Smooth muscle cell (in vitro differentiated cells): Measurements from ENCODE around the gene CUTA. TPM values are rescaled to one million over a fixed set of nuclear protein-coding genes. Genes with fewer than 3 reads are reported as not detected.
A peak's percentile ranks its signal among the peaks of the same experiment; 100 is the strongest.

Source experiments
- DNase-seq: peaks from one replicate; lab custom pipeline; 2025; ENCODE audit not compliant: unreplicated experiment; lab: John Stamatoyannopoulos, UW
- H2AFZ ChIP-seq: fragments of 200-600 bp; sonication (generic); 2 replicates; pipeline ENCODE4 v1.6.0; 2016; ENCODE audit warnings: antibody characterized with exemption, low read depth, mild to moderate bottlenecking
- H3F3A ChIP-seq: fragments of 200-600 bp; sonication (generic); 2 replicates; pipeline ENCODE4 v1.6.0; 2017; ENCODE audit warnings: antibody characterized with exemption, low read depth
- H3K27ac ChIP-seq: fragments of 200-600 bp; sonication (generic); 2 replicates; pipeline ENCODE4 v1.5.1; 2016; ENCODE audit warnings: low read depth, mild to moderate bottlenecking
- H3K27me3 ChIP-seq: fragments of 200-600 bp; sonication (generic); 2 replicates; pipeline ENCODE4 v1.6.1; 2016; ENCODE audit warnings: low read depth, mild to moderate bottlenecking
- H3K36me3 ChIP-seq: fragments of 200-600 bp; sonication (generic); 2 replicates; pipeline ENCODE4 v1.5.1; 2016; ENCODE audit warnings: low read depth
- H3K4me1 ChIP-seq: fragments of 200-600 bp; sonication (generic); 2 replicates; pipeline ENCODE4 v1.5.1; 2016; ENCODE audit warnings: low read depth
- H3K4me2 ChIP-seq: fragments of 200-600 bp; sonication (generic); 2 replicates; pipeline ENCODE4 v1.6.0; 2016; ENCODE audit warnings: mild to moderate bottlenecking
- H3K4me3 ChIP-seq: fragments of 200-600 bp; sonication (generic); 2 replicates; pipeline ENCODE4 v1.5.1; 2016; ENCODE audit warnings: mild to moderate bottlenecking
- H3K79me2 ChIP-seq: fragments of 200-600 bp; sonication (generic); 2 replicates; pipeline ENCODE4 v1.6.0; 2016; ENCODE audit warnings: low read depth, mild to moderate bottlenecking
- H3K9ac ChIP-seq: fragments of 200-600 bp; sonication (generic); 2 replicates; pipeline ENCODE4 v1.6.0; 2016; ENCODE audit warnings: low read depth
- H3K9me3 ChIP-seq: fragments of 200-600 bp; sonication (generic); replicated peaks from 2 replicates; pipeline ENCODE4 v1.5.1; 2016; ENCODE audit warnings: low read depth
- H4K20me1 ChIP-seq: fragments of 200-600 bp; sonication (generic); 2 replicates; pipeline ENCODE4 v1.6.0; 2016; ENCODE audit warnings: low read depth
- CTCF ChIP-seq: fragments of 200-600 bp; sonication (generic); IDR thresholded peaks from 2 replicates; pipeline ENCODE4 v1.5.1; 2017; ENCODE audit warnings: borderline replicate concordance, mild to moderate bottlenecking, antibody characterized with exemption; ENCODE audit not compliant: insufficient read depth, poor library complexity, severe bottlenecking
- WGBS: methylation state at CpG from one replicate; pipeline ENCODE4 v1.1.7; 2016; ENCODE audit warnings: low lambda C conversion rate; 5-methylcytosine and 5-hydroxymethylcytosine counted together
- polyA plus RNA-seq: library from polyadenylated mRNA; unstranded; fragments of >200 nt; fragmentation: Nextera tagmentation; extraction: Ambion mirVana; gene quantifications from 2 replicates; pipeline ENCODE4 v1.2.1, GENCODE V29; 2016
- total RNA-seq: library from RNA; depleted of rRNA; stranded (reverse); fragments of >200 nt; gene quantifications from 2 replicates; pipeline ENCODE4 v1.2.3, GENCODE V29; 2014

The CUTA gene
- total and polyA plus RNA-seq, 2 experiments from 2014 or later, result 173 to 289 TPM

DNA sequence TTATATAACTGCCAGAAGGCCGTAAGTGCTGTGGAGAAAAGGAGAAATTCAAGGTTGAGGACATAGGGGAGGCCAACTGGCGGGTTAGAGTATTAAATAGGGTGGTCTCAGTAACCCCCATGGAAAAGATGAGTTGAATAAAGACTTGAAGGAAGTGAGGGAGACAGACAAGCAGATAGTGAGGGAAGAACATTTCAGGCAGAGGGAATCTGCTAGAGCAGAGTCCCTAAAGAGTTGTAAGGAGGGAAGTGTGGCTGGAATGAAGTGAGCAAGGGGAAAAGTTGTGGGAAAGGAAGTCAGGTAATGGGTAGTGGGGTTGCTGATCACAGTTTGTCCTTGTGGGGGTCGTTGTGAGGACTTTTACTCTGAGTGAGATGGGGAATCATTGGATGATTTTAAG is 24.9 kb downstream of the CUTA start:
- no peak for DNase-seq
- Histone ChIP-seq H3K79me2 (peaks cover 56% of the 10 kb centered on the region), H3K4me3 (peak overlapping the region; percentile 73), H3F3A (peaks cover 11% of the 10 kb centered on the region), H3K4me1 (peaks cover 9% of the 10 kb centered on the region), H3K4me2 (peak overlapping the region; percentile 91), H2AFZ (peak overlapping the region; percentile 89), H3K9me3 (no peaks in the 10 kb centered on the region), H3K9ac (peak overlapping the region; percentile 3), H3K27ac (no peak overlapping the region), H3K36me3 (no peaks in the 10 kb centered on the region), H3K27me3 (no peaks in the 10 kb centered on the region), H4K20me1 (no peaks in the 10 kb centered on the region)
- no peak for TF ChIP-seq CTCF
- WGBS, result 71% methylated on average over 3 of the region's 3 CpGs

- no peaks in the 10 kb centered on the region for H3K9me3 ChIP-seq
- H3K4me1 ChIP-seq, result peaks cover 9% of the 10 kb centered on the region
- no peak for TF ChIP-seq CTCF
- no peaks in the 10 kb centered on the region for H3K27me3 ChIP-seq
- peaks cover 11% of the 10 kb centered on the region for H3F3A ChIP-seq
- H3K4me2 ChIP-seq, result peak overlapping the region; percentile 91
- H3K4me3 ChIP-seq, result peak overlapping the region; percentile 73
- no peaks in the 10 kb centered on the region for H4K20me1 ChIP-seq
- H3K36me3 ChIP-seq, result no peaks in the 10 kb centered on the region
- H3K79me2 ChIP-seq, result peaks cover 52% of the 10 kb centered on the region
- H2AFZ ChIP-seq, result peak overlapping the region; percentile 89
- DNase-seq, result no peak
- H3K27ac ChIP-seq, result peak overlapping the region; percentile 80
- 44% methylated on average over 5 of the region's 5 CpGs for WGBS
- peak overlapping the region; percentile 85 for H3K9ac ChIP-seq
These were observed 25.3 kb downstream of the CUTA start for GRCh38 chr6:33392595-33392948.

GRCh38 chr6:33391922-33392594 is 25.8 kb downstream of the CUTA start:
- Histone ChIP-seq H3K9me3 (no peaks in the 10 kb centered on the region), H3K4me3 (peak overlapping the region; percentile 73), H3K4me2 (peak overlapping the region; percentile 91), H3K36me3 (no peaks in the 10 kb centered on the region), H3K27me3 (no peaks in the 10 kb centered on the region), H3K79me2 (peaks cover 48% of the 10 kb centered on the region), H2AFZ (peak overlapping the region; percentile 89), H4K20me1 (no peaks in the 10 kb centered on the region), H3K9ac (peak overlapping the region; percentile 85), H3F3A (peaks cover 11% of the 10 kb centered on the region), H3K4me1 (peaks cover 9% of the 10 kb centered on the region), H3K27ac (peak overlapping the region; percentile 80)
- whole genome bisulfite sequencing, result 1% methylated on average over 31 of the region's 31 CpGs
- DNase-seq, result no peak
- no peak for TF ChIP-seq CTCF
